Mesenchymal stem cell (in vitro differentiated cells and primary cell): ENCODE measurements around the gene BCL7A.

Source experiments
- DNase-seq: peaks from one replicate; pipeline ENCODE4 v3.0.0-alpha.2; 2013
- H2AFZ ChIP-seq: one replicate; pipeline ENCODE4 v1.6.1; 2013; ENCODE audit warnings: low read depth, mild to moderate bottlenecking, control low read depth, inconsistent platforms, low read length, moderate library complexity
- H2AK5ac ChIP-seq: 2 replicates; pipeline ENCODE4 v1.6.1; 2013; ENCODE audit warnings: low read length, moderate library complexity, mild to moderate bottlenecking, inconsistent platforms; ENCODE audit not compliant: severe bottlenecking
- H2BK120ac ChIP-seq: one replicate; pipeline ENCODE4 v1.6.1; 2013; ENCODE audit warnings: low read depth, mild to moderate bottlenecking, inconsistent platforms, low read length, moderate library complexity
- H2BK12ac ChIP-seq, 2 experiments: one replicate each; pipeline ENCODE4 v1.6.1; 2013; ENCODE audit warnings: inconsistent platforms in 2 of 2, low read length in 2 of 2, mild to moderate bottlenecking in 2 of 2, moderate library complexity in 2 of 2, control low read depth in 1 of 2
- H2BK15ac ChIP-seq: one replicate; pipeline ENCODE4 v1.6.1; 2013; ENCODE audit warnings: mild to moderate bottlenecking, low read depth, inconsistent platforms; ENCODE audit not compliant: poor library complexity, severe bottlenecking
- H2BK5ac ChIP-seq: 2 replicates; pipeline ENCODE4 v1.6.1; 2013; ENCODE audit warnings: low read depth, mild to moderate bottlenecking, low read length, control low read depth, inconsistent platforms; ENCODE audit not compliant: poor library complexity, severe bottlenecking
- H3K14ac ChIP-seq, 2 experiments: one replicate each; pipeline ENCODE4 v1.6.1; 2013; ENCODE audit warnings: inconsistent platforms in 2 of 2, low read length in 2 of 2, control low read depth in 1 of 2, mild to moderate bottlenecking in 1 of 2, moderate library complexity in 1 of 2
- H3K18ac ChIP-seq, 2 experiments: one replicate each; pipeline ENCODE4 v1.6.1; 2013; ENCODE audit warnings: inconsistent platforms in 2 of 2, low read length in 2 of 2, control low read depth in 1 of 2, low read depth in 1 of 2, mild to moderate bottlenecking in 1 of 2
- H3K23ac ChIP-seq, 2 experiments: one replicate each; pipeline ENCODE4 v1.6.1; 2013; ENCODE audit warnings: inconsistent platforms in 2 of 2, low read length in 2 of 2, mild to moderate bottlenecking in 2 of 2, moderate library complexity in 2 of 2, control low read depth in 1 of 2
- H3K27ac ChIP-seq: 2 replicates; pipeline ENCODE4 v1.5.1; 2013; ENCODE audit warnings: mild to moderate bottlenecking, moderate library complexity, low read length, control low read depth, inconsistent platforms; ENCODE audit not compliant: poor library complexity, severe bottlenecking
- H3K27me3 ChIP-seq, 2 experiments: 2 replicates each; pipeline versions ENCODE4 v1.6.1 to v1.7.0; 2013; ENCODE audit warnings: low read length in 2 of 2, mild to moderate bottlenecking in 2 of 2, moderate library complexity in 2 of 2, control low read depth in 1 of 2, inconsistent platforms in 1 of 2; ENCODE audit not compliant: control insufficient read depth in 1 of 2, insufficient read depth in 1 of 2
- H3K36me3 ChIP-seq, 2 experiments: 2 replicates each; pipeline versions ENCODE4 v1.6.1 to v1.7.0; 2013; ENCODE audit warnings: low read length in 2 of 2, control low read depth in 1 of 2, inconsistent platforms in 1 of 2, low read depth in 1 of 2, mild to moderate bottlenecking in 1 of 2; ENCODE audit not compliant: insufficient read depth in 2 of 2, control insufficient read depth in 1 of 2
- H3K4ac ChIP-seq, 2 experiments: one replicate each; pipeline ENCODE4 v1.6.1; 2013; ENCODE audit warnings: inconsistent platforms in 2 of 2, low read length in 2 of 2, mild to moderate bottlenecking in 2 of 2, moderate library complexity in 2 of 2, control low read depth in 1 of 2, low read depth in 1 of 2
- H3K4me1 ChIP-seq: 2 replicates; pipeline ENCODE4 v1.6.1; 2013; ENCODE audit warnings: low read depth, low read length, control low read depth; ENCODE audit not compliant: control insufficient read depth, insufficient read depth
- H3K4me2 ChIP-seq: 2 replicates; pipeline ENCODE4 v1.6.1; 2013; ENCODE audit warnings: low read length, mild to moderate bottlenecking, inconsistent platforms; ENCODE audit not compliant: poor library complexity, severe bottlenecking
- H3K4me3 ChIP-seq, 2 experiments: 2 replicates each; pipeline versions ENCODE4 v1.5.1 to v1.7.0; 2013; ENCODE audit warnings: low read length in 2 of 2, mild to moderate bottlenecking in 2 of 2, control low read depth in 1 of 2, low read depth in 1 of 2; ENCODE audit not compliant: insufficient read depth in 1 of 2
- H3K79me1 ChIP-seq: replicated peaks from 2 replicates; pipeline ENCODE4 v1.6.1; 2013; ENCODE audit warnings: mild to moderate bottlenecking, control low read depth, low read length, inconsistent platforms; ENCODE audit not compliant: poor library complexity, severe bottlenecking
- H3K9ac ChIP-seq: 2 replicates; pipeline ENCODE4 v1.7.0; 2013; ENCODE audit warnings: mild to moderate bottlenecking, low read length, moderate library complexity
- H3K9me3 ChIP-seq: 2 replicates; pipeline ENCODE4 v1.7.0; 2013; ENCODE audit warnings: mild to moderate bottlenecking, low read length; ENCODE audit not compliant: control insufficient read depth
- H4K8ac ChIP-seq: one replicate; pipeline ENCODE4 v1.6.1; 2013; ENCODE audit warnings: inconsistent platforms, mild to moderate bottlenecking, low read length, moderate library complexity
- H4K91ac ChIP-seq: one replicate; pipeline ENCODE4 v1.6.1; 2013; ENCODE audit warnings: mild to moderate bottlenecking, low read length, inconsistent platforms
- WGBS: methylation state at CpG from one replicate; pipeline ENCODE4 v1.1.7; 2013; ENCODE audit warnings: mixed read lengths; 5-methylcytosine and 5-hydroxymethylcytosine counted together

Gene BCL7A

DNA sequence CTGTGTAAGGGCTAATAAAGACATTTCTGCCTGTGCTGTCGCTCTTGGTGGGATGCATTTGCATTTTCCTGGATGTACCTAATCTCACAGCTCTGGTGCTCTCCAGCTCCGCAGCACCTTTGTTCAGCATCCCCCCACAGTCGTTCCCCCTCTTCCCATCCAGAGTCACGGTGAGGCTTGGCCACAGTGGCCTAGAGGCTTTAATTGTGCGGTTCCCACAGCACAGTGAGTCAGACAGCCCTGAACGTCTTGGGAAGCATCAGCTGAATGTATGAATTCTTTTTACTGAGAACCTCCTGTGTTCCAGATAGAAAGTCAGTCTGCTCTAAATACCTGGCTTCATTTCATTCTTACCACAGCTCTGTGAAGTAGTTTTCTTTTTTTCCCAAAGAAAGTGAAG lies 85.6 kb downstream of the BCL7A start:
- Histone ChIP-seq H4K8ac (peak overlapping the region; percentile 0), H3K23ac (no peak overlapping the region), H3K4me3 (no peak overlapping the region), H2BK5ac (no peak overlapping the region), H2AFZ (no peak overlapping the region), H2AK5ac (no peak overlapping the region), H2BK120ac (no peak overlapping the region), H2BK15ac (no peak overlapping the region), H2BK12ac (no peak overlapping the region), H3K14ac (no peak overlapping the region), H3K9me3 (no peaks in the 10 kb centered on the region), H3K4ac (no peak overlapping the region), H3K4me1 (peaks cover 15% of the 10 kb centered on the region), H3K27ac (peak overlapping the region; percentile 30), H3K79me1 (peaks cover 38% of the 10 kb centered on the region), H3K18ac (no peak overlapping the region), H3K9ac (peak overlapping the region; percentile 4), H3K4me2 (no peak overlapping the region), H4K91ac (no peak overlapping the region), H3K36me3 (peaks cover 0 to 6% of the 10 kb centered on the region in 2 experiments), H3K27me3 (no peaks in the 10 kb centered on the region)
- peak; percentile 66 for DNase-seq
- WGBS, result 72% methylated on average over 5 of the region's 6 CpGs

DNA sequence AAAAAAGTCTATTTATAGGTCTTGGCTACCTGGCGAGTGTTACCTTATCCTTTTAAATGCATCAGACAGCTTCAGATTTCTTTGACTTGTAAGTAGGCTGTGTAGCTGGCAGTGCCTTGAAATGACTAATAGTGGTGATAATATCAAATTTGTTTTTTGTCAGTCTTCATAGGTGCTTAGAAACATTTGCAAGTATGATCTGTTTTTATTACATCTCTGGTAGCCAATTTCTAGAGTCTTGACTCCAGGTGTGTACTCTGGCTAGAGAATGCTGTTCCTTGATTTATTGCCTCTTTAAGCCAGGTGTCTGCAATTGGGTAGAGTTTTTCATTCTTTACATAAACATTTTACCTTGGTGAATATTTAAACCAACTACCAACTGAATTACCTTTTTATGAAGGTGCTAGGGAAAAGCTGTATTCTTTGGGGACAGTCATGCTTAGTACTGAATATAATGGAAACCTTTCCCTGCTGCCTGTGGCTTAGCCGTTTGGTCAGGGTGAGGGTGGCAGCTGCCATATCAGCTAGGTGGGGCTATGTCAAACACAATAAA lies 89.5 kb downstream of the BCL7A start:
- H2BK120ac ChIP-seq, result no peak overlapping the region
- no peak overlapping the region for H2AK5ac ChIP-seq
- no peak overlapping the region for H2BK5ac ChIP-seq
- H3K4ac ChIP-seq, result no peak overlapping the region
- H4K91ac ChIP-seq, result no peak overlapping the region
- no peak overlapping the region for H3K4me3 ChIP-seq
- H3K27me3 ChIP-seq, result no peaks in the 10 kb centered on the region
- H3K79me1 ChIP-seq, result peaks cover 20% of the 10 kb centered on the region
- H2BK12ac ChIP-seq, result no peak overlapping the region
- DNase-seq, result no peak
- peaks cover 0 to 3% of the 10 kb centered on the region in 2 experiments for H3K36me3 ChIP-seq
- no peak overlapping the region for H2BK15ac ChIP-seq
- no peak overlapping the region for H3K23ac ChIP-seq
- no peaks in the 10 kb centered on the region for H3K9me3 ChIP-seq
- H3K4me1 ChIP-seq, result peaks cover 18% of the 10 kb centered on the region
- 86% methylated on average over 2 of the region's 2 CpGs for WGBS
- no peak overlapping the region for H2AFZ ChIP-seq
- H3K18ac ChIP-seq, result peak overlapping the region in 1 of 2 experiments; percentile 34
- H3K14ac ChIP-seq, result no peak overlapping the region
- H3K27ac ChIP-seq, result no peak overlapping the region
- no peak overlapping the region for H3K9ac ChIP-seq
- no peak overlapping the region for H4K8ac ChIP-seq
- no peak overlapping the region for H3K4me2 ChIP-seq
